HG03196 (cell line): Measurements from ENCODE around the gene RBM48.
"Not testable (repeated sequence)": the region's sequence is repeated elsewhere in the genome, so short reads cannot be mapped to it uniquely, and the experiment has no call there.

ENCODE experiments used
- ATAC-seq: cut with Tn5 transposase; IDR thresholded peaks from one replicate; pipeline ENCODE4 v1.9.1; 2021; ENCODE audit not compliant: unreplicated experiment

Gene RBM48

DNA sequence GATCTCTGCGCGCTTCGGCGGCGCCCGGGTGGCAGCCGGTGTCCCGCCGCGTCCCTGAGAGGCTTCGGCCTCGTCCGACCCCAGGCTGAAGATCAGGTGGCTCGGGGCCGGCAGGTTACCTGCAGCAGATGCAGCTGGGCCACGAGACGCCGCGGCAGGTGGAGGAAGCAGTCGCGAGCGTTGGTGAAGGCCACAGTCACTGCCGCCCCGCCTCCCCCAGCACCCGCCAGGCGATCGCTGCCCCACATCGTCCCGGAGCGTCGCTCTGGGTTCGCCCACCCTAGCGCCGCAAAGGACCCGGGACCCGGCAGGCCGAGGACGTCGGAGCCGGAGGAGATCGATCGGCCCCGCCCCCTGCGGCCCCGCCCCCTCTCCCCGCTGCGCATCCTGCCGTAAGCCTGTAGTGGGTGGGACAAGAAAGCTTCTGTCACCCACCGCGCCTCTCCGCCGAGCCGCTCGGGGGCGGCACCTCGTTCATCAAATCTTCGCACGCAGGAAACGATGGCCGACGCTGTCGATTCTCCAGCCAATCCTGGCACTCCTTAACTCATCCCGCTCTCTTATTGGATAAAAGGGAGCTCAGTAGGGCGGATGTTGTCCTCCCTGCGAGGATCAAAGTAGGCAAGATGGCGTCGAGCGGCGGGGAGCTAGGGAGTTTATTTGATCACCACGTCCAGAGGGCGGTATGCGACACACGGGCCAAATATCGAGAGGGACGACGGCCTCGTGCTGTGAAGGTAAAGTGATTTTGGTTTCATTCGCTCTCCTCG is at the start of gene RBM48, which contains the start of gene PEX1:
Gene RBM48, plus strand, starts transcription at position 608 of the 770 bp plus-strand sequence. Its CDS starts 19 bp downstream, at position 627.
Gene PEX1, minus strand, starts transcription at position 333 of the 770 bp plus-strand sequence. Its CDS starts 85 bp downstream, at position 248.
- ATAC-seq, result peak; percentile 98

DNA sequence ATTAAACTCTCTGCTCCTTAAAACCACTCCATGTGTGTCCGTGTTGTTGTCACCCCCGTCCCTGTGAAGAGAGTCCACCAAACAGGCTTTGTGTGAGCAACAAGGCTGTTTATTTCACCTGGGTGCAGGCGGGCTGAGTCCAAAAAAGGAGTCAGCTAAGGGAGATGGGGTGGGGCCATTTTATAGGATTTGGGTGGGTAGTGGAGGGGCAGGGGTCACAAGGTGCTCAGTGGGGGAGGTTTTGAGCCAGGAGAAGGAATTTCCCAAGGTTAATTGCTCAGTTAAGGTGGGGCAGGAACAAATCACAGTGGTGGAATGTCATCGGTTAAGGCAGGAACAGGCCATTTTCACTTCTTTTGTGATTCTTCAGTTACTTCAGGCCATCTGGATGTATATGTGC is 49.4 kb upstream of the RBM48 start:
- not testable (repeated sequence) for ATAC-seq

DNA sequence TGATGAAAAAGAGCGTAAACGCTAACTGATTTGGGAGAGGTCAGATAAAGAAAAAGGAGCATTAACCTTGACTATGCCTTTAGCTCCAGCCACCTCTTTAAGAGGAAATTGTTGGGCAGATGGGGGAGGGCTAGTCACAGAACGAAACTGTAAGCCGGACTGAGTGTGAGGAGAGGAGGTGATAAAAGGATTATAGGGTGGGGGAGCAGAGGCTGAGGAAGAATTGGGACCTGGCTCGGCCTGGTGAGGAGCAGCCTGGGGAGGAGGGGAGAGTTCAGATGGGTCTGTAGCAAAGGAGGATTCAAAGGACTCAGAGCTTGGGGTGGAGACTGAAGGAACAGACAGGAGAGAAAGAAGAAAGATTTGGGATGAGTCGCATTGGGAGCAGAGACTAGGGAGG is 45.0 kb upstream of the RBM48 start:
- ATAC-seq, result not testable (repeated sequence)

DNA sequence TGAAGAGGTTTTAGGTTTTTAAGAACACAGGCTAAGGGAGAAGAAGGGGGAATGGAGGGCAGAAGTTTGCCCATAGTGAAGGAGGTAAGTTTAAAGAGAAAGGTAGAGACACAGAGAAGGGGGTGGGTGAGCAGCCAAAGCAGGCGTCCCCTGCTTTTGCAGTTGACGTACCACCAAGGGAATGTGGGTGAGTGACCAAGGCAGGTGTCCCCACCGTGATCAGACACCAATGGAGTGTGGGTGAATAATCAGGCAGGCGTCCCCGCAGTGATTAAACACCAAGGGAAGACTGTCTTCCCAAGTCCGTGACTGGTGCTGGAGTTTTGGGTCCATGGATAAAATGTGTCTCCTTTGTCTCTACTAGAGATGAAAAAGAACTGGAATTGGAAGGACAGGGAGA is 44.4 kb upstream of the RBM48 start:
- not testable (repeated sequence) for ATAC-seq

DNA sequence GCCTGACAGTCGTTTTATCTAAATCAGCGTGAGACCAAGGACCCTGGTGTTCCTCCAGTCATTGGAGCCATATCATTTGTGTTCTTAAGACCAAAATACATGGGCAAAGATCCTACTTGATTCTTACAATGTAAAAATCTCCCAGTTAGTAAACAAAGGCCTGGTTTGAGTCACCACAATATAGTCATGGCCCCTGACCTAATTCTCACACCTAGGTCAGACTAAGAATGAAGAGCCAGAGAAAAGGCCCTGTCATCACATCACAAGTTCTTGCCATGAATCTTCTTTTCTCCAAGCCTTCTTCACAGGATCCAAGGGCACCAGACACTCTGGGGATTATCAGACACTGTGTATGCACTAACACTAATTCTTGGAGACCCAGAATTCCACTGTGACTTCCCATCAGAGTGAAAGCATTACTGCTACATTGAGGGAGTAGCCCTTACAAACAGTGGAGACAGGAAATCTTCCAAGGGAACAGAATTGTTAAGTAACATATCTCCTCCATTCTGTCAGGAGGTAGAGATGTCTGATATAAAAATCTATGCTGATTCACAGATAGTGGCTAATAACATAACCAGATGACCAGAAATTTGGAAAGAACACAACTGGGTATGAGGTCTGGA is 43.2 kb upstream of the RBM48 start:
- ATAC-seq, result no peak

DNA sequence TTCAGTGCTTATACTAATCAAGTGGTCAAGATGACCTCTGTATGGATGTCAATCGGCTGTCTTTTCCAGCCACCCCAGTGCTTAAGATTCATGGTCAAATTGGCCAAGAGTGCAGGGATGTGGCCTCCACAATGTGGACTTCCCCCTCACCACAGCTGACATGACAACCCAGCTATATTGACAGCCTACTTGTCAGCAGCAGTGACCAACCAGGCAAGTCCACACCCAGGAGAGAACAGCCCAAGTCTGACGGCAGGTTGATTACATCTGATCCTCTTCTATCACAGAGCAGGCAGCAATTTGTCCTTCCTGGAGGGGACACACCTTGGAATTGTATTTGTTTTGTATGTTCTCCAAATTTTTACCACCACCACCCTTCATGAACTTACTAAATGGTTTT is 42.6 kb upstream of the RBM48 start:
- no peak for ATAC-seq

DNA sequence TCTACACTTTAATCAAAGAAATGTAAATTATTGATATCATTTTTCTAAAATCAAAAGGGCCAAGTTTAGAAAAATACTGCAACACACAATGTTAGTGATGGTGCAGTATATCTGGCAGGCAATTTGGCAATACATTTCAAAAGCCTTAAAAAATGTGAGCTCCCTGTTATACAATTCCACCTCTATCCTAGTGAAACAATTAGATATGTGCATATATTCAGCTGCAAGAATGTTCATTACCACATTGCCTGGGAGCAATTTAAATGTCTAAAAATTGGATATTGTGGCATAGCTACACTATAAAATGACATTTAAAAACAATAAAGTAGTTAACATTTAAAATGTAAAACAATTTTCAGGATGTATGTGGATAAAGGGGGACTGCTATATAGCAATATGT is 40.8 kb upstream of the RBM48 start:
- no peak for ATAC-seq

DNA sequence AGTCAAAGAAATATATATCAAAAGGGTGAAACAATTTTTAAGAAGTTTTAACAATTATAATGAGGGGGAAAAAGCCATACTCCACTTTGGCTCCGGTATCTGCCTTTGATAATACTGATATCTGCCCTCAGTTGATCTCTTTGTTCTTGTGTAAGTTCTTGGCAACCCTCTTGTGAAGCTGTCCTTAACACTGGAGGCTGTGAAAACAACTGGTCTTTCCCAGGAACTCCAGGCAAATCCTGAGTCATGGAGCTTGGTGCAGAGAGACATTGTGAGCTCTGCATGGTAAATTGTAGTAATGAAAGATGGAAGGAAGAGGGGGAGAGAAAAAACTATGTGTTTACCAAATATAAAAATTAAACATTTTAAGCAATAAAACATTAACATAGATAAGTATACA is 39.0 kb upstream of the RBM48 start:
- ATAC-seq, result no peak

DNA sequence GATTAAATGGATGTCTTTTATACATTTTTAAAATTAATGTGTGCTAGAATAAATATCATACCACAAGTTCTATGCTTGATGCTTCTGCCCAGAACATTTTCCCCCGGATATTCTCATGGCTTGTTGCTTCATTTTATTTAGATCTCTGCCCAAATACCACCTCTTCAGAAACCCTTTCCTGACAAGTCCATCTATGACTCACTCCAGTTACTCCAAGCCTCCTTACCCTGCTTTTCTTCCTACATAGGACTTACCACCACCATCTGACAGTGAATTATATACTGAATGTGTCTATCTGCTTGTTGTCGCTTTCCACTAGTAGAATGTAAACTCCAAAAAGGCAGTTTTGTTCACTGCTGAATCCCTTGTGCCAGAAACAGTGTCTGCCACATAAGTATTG is 31.7 kb upstream of the RBM48 start:
- no peak for ATAC-seq

DNA sequence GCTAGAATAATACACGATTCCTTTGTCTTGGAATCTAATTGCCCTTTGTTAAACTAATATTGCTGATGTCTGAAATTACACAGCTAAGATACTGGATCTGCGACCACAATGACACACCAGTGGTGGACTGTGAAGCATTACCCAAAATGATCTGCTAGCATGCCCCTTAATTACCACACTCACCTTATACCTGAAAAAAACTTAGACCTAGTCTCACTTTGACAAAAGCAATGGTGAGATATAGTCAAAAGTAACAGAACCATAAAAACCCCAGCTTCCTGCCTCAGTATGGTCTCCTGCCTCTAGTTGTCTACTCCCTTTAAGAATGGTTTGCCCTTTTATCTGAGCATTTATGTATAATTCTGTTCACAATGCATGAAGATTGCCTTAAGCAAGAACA is 30.0 kb upstream of the RBM48 start:
- ATAC-seq, result no peak

DNA sequence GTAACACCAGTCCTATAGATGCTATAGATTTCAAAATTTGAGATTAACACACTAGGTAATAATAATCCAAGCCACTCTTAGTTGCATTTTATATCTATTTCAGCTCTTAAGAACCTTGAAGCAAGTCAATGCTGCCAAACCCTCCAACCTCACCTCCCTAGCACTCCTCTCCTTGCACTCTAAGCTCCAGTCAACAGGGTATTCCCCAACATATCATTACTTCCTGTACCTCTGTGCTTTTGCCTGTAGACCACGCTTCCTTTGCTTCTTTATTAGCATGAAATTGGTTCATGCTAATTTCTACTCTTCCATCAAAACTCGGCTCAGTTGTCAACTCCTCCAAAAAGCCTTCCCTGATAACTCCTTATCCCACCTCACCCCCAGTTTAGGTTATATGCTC is 24.8 kb upstream of the RBM48 start:
- ATAC-seq, result no peak

DNA sequence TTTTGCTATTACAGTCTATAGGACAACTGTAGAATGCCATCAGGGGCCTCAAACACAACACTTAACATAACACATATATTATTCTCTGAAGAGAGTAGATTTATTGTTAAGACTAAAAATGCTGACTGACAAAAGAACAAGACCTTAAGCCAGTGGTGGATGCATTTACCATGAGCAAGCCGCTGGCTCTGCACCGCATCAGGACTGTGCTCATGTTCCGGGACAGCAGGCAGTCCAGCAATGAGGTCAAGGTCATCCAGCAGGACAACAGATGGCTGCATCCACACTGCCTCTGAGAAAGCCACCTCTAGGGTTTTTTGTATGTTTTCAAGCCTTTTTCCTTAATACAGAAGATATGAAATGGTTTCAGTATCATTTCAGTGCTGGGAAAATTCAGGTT is 24.0 kb upstream of the RBM48 start:
- no peak for ATAC-seq

DNA sequence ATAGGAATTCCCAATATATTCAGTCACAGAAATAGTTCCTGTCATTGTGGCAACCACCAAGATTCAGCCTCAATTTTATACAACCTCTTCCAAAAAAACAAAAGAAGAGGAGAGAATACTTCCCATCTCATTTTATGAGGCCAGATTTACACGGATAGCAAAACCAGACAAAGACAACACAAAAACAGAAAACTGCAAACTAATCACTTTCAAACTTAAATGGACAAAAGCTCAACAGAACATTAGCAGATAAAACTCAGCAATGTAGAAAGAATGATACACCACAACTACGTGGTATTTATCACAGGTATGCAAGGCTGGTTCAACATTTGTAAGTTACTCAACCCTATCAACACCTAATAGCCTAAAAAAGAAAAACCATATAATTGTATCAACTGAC is 22.2 kb upstream of the RBM48 start:
- ATAC-seq, result no peak

DNA sequence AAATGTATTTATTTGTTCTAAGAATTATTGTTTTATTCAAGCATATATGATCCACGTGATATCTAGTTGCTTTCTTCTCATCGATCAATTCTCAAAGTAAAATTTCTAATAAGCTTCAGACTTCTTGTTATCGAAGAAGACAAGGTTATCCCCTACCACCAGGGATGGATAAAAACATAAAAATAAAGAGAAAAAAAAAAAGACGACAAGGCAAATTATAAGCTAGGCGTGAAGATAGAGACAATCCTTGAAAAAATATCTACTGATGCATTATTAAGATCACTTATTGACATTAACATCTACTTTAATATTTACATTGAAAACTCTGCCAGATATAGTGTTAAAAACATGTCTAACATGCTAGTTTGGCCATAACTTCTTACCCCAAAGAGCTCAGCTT is 19.6 kb upstream of the RBM48 start:
- ATAC-seq, result no peak

DNA sequence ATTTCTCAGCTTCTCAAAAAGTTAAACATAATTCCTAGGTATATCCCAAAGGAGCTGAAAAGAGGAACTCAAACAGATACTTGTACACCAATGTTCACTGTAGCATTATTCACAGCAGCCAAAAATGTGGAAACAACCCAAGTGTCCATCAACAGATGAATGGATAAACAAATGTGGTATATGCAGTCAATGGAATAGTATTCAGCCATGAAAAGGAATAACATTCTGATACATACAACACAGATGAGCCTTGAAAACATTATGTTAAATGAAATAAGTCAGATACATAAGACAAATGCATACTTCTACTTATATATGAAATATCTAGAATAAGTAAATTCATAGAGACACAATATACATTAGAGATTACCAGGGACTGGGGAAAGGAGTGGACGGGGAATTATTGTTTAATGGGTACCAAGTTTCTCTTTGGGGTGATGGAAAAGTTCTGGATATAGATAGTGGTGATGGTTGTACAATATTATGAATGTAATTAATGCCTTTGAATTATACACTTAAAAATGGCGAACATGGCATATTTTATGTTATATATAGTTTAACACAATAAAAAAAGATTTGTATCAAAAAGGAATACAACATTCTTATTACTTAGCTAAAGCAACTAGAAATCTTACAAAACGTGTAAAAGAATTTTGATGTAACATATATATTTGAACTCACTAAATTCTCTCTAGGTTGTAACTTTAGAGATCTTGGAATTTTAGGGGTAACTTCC is 15.3 kb upstream of the RBM48 start:
- ATAC-seq, result no peak

DNA sequence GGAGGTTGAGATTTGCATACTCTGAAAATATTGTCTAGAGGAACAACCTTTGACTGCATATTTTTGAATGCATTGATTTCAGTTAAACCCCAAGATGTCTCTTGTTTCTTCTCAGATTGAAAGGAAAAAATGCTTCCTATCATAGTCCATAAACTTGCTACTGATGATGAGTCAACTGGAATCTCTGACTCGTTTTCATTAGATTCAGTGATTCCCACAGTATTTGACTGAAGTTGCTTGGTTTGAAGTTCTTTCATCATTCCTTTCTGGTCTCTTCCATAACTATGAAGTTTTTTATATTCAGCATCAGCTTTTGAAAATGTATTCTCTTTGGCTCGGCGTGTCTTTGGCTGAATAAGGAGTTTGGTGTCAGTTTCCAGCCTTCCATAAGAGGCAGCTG is 11.0 kb upstream of the RBM48 start:
- no peak for ATAC-seq

DNA sequence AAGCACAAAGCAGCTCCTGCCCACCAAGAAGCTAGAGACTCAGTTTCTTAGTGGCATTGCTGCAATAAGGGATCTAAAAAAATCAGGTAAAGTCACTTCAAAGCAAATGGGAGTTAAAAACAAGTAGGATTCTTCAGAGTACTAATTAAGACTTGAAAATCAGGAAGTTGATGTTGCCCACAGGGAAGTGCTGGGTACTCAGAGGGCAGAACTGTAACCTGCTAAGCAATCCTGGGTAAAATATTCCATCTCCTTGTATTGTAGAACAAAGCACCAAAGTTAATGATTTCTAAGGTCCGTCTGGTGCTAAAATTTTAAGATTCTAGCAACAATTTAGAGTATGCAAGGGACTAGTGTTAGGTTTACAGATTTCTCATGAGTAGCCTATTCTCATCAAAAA is 8.6 kb upstream of the RBM48 start:
- ATAC-seq, result no peak

DNA sequence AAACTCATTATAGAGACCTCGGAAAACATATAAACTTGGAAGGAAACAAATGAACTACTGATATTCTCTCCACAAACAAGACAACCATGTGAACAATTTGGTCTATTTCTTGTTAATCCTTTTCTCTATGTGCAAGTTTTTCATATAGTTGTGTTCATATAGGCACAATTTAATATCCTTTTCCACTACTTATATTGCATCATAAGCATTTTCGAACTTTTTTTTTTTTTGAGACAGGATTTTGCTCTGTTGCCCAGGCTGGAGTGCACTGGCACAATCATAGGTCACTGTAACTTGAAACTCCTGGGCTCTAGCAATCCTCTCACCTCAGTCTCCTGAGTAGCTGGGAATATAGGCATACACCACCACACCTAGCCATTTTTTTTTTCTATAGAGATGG is 5.5 kb upstream of the RBM48 start:
- no peak for ATAC-seq

DNA sequence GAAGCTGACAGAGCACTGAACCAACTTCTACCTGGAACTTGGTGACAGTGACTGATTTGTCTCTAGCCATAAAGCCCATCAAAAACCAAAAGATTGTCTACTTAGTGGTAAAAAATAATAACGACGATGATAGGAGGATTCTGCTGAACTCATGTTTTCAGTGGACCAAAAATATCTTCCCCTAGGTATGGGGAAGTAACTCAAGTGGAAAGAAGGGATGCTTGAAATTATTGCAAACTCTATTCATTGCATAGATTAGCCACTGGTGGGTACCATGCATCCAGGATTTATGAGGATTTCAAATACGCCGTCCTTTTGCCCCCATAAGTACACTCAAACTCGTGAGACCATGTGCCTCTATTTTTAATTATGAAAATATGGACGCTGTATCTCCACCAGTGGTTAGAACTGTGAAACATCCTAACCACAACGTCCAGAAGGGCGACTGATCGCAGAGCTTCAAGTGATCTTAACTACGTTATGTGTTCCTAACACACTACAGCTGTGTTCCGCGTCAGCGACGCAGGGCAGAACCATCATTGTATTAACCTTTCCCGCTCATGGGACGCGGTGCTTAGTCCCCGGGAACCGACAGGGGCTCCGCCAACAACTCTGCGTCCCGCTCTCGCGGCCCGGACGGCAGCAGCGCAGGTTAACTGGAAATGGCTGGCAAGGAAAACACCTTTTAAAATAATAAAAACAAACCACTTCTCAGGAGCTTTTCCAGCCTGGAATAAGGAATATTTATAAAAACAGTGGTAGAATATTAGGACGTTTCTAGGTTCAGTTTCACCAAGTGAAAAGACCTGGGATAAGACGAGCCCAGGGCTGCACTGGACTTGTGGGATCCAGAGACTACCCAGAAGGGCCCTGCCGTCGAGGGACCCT is 1.1 kb upstream of the RBM48 start:
- peak; percentile 31 for ATAC-seq

DNA sequence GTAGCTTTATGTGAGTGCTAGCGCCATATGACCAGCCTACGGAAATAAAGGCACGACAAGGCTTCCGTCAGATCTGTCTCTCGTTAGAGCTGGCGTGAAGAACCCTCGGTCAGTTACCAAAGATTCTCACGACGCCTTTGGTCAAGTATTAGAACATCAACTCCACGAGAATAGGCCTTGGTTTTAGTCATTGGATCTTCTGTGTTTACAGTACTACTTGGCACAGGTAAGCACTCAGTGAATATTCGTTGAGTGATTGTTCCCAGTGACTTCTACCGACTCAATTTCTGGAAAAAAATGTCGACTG is 316 bp downstream of the RBM48 start:
- ATAC-seq, result peak; percentile 4

DNA sequence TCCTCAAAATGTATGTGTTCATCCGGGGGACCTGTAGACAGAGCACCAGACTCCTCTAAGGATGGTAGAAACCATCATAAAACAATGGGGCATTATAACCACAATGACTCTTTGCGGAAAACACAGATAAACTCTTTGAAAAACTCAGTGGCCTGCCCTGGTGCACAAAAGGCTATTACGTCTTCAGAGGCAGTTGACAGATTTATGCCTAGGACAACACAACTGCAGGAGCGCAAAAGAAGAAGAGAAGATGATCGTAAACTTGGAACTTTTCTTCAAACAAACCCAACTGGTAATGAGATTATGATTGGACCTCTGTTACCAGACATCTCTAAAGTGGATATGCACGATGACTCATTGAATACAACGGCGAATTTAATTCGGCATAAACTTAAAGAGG is 6.0 kb downstream of the RBM48 start:
- no peak for ATAC-seq
